NCI-H1105 treated with DMSO at 0.1 percent for 48 hours (cell line): Measurements from ENCODE around the gene HOMER1.

Experiments used
- DNase-seq: peaks from one replicate; lab custom pipeline; 2025; lab: John Stamatoyannopoulos, UW

The HOMER1 gene

DNA sequence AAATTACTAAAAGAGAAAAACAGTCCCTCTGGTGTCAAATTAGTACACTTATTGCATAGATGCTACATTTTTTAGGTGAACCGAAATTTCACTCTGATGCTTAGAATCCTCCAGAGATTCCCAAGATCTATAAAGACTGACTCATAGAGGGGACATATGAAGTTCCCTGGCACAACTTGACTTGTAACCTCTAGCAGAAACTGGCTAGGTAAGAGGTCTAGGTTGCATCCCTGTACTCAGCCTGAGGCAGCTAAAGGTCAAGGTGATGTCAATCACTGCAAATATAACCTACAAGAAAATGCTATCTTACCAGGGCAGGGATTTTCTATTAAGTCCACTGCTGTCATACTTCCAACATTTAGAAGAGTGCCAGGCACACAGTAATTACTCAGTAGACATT is 24.2 kb downstream of the HOMER1 start:
- DNase-seq, result no peak

DNA sequence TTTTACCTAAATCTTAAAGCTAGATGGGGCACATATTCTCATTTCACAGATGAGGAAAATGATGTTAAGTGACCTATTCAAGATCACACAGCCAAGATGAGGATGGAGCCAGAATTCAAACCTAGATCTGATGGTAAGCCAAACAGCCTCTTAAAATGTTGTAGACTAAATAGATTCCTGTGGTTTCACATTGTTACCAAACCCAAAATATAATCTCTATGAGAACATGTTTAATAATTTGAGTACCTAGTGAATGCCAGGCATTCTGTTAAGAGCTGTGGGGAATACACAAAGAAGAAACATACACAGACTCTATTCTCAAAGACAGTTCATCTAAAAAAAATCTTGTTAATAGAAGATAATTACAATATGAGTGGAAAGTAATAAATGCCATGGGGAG is 25.2 kb downstream of the HOMER1 start:
- DNase-seq, result no peak

- no peak for DNase-seq
Observed at GRCh38 chr5:79488058-79488457, 25.9 kb downstream of the HOMER1 start.

DNA sequence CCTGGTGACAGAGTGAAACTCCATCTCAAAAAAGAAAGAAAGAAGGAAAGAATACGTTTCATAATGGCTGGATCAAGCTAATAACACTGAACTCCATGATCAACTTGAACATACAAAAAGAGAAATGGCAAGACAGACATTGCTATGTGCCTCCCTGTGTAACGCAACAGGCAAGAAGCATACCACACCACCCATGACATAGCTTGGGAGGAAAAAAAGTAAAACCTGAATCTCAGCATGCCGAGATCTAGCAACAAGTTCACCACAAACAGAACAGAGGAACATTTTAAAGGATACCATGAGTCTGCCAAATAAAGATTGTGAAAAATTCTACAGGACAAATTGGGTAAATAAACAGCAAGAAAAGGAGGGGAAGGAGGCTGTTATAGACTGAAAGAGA is 26.7 kb downstream of the HOMER1 start:
- DNase-seq, result no peak

- no peak for DNase-seq
Observed at GRCh38 chr5:79486116-79486515, 27.8 kb downstream of the HOMER1 start.

DNA sequence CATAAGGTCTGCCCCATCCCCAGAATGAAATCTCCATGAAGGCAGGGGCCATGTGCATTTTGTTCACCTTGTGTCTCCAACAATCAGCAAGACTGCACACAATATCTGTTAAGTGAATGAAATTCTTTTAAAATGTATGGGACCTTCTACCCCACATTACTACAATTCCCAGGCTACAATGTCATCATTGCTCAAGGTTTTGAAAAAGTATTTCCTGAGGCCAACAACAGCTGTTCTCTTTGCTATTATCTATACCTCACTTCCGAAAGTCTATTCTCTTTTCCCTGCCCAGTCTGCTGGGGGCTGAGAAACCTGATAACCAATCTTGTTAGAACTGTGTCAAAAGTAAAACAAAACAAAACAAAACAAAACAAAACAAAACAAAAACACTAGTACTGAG is 29.2 kb downstream of the HOMER1 start:
- DNase-seq, result no peak

- no peak for DNase-seq
Observed at GRCh38 chr5:79481574-79481973, 32.4 kb downstream of the HOMER1 start.

DNA sequence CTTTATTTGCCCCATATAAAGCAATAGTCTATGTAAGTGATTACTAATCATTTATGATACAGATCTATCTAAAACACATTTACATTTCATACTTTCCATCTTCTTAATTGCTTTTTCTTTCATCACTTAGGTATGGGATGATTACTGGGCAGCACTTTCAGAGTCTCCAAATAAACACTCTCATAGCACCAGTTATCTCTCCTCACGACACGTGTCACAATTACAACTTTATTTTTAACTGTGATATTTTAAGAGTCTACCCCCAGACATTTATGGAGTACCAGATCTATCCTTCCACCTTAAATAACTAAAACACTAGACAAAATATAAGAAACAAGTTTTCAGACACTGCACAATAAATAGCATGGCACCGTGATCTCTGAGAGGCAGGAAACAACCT is 32.9 kb downstream of the HOMER1 start:
- DNase-seq, result no peak

DNA sequence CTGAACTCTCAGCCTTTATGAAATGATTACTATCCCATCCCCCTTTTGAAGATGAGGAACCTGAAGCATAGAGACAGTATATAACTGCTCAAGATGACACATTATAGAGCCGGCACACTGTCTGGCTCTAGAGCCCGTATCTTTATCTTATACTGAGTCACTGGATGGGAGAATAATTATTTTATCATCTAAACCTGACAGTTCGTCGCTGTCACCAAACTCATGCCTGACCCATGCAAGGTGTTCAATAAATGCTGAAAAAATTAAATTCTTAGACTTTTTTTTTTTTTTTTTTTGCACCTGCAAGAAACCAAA is 38.8 kb downstream of the HOMER1 start:
- DNase-seq, result no peak

GRCh38 chr5:79474367-79475151 is 39.4 kb downstream of the HOMER1 start:
- DNase-seq, result no peak

- no peak for DNase-seq
Observed at GRCh38 chr5:79471556-79471955, 42.4 kb downstream of the HOMER1 start.

DNA sequence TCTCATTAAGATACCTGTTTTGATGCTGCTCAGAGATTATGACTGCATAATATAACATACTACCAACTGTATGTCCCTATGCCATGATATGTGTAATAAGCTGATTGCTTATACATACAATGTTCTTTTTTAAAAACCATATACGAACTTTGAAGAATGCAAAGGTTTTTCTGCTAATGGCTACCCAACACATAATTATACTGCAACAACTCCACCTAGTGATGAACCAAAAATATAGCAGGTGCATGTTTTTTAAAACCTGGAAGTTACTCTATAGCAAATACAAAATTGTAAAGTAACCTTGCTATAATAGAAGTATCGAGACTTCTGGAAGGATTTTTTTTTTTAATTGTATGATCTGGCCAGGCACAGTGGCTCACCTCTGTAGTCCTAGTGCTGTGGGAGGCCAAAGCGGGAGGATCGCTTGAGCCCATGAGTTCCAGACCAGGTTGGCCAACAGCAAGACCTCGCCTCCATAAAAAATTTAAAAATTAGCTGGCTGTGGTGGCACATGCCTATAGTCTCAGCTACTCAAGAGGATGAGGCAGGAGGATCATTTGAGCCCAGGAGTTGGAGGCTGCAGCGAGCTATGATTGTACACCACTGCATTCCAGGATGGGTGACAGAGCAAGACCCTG is 49.1 kb downstream of the HOMER1 start:
- peak; percentile 4 for DNase-seq

DNA sequence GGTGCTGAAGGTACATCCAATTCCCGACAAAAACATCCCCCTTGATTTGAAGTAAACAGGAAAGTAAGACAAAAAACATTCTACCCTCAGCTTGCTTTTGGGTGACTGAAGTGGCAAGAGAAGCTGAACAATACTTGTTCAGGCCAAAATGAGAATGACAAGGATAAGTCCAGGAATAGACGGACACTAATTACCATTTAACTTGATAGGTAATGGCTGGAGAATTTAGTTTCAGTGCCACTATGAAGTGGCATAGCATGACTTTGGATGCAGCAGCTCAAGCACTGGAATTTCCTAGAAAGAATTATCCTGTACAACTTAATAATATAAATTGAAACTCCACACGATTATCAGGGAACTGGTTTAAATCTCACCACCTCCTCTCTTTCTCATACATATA is 49.7 kb downstream of the HOMER1 start:
- no peak for DNase-seq

DNA sequence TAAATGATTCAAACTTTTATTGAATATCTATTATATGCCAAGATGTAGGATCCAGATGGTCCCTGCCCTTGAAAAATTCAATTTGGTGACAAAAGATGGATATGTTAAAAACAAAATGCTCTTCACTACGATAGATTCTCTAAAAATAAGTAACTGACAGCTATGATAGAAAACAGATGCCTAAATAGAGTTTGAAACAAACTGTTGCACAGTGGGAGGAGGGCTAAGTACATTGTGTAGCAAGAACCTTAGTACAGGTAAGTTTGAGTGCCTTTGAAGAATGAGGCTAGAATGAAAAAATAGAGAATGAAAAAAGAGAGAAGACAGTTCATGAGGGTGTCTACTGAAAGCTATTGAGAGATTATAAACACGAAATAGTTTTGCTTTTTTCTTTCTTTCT is 54.3 kb downstream of the HOMER1 start:
- DNase-seq, result no peak

DNA sequence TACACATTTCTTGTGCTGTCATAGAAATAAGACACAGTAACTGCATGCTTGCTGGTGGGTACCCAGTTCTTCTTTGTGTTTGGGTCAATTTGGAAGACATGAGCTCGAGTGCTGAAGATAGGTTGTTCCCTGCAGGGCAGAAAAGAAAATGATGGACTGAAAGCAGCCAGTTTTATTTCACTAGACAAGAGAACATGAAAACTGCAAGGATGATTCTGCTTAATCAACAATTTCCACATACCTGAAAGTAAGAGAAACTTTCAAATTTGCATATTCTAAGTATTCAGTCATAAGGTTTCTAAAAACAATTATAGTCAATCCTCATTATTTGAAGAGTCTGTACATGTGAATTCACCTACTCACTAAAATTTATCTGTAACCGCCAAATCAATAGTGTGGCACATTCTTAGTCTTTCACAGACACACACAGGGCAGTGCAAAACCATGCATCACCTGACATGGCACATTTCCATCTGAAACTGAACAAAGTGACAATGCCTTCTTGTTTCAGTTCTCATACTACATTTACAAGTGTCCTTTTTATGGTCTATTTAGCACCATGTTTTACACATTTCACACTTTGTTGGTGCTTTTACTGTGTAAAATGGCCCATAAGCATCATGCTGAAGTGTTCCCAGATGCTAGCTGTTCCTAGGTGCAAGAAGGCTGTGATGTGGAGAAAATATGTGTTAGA is 56.9 kb downstream of the HOMER1 start:
- no peak for DNase-seq

DNA sequence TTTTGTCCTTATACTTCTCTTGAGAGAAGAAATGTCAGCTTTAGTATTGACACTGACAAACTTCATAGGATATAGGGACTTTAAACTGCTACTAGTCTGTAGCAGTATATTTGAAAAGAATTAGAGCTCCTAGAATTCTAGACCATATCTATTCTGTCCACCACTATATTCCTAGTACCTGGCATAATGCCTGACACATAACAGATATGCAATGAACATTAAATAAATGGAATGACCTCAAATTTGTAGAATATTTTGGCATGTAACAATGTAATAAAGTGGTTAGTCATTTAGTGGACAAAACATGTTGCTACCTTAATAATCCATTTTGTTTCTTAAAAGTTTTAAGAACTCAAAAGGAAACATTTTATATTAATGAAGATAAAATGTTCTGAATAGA is 57.5 kb downstream of the HOMER1 start:
- no peak for DNase-seq

DNA sequence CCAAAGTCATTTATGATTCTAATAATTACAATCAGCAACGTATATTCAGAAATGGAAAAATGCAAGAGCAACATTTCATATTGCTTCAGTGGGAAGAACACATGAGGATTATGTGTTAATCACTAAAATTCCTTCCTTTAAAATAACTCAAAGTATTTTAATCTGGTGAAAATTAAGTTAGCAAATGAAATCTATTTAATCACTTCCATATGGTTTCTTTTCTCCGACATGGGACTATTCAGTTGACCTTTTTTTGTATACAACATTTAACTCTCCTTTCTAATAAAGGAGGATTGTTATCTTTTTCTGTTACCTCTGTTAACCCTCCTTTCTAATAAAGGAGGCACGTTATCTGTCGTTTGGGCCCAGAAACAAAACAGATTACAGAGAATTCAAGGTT is 59.9 kb downstream of the HOMER1 start:
- no peak for DNase-seq

DNA sequence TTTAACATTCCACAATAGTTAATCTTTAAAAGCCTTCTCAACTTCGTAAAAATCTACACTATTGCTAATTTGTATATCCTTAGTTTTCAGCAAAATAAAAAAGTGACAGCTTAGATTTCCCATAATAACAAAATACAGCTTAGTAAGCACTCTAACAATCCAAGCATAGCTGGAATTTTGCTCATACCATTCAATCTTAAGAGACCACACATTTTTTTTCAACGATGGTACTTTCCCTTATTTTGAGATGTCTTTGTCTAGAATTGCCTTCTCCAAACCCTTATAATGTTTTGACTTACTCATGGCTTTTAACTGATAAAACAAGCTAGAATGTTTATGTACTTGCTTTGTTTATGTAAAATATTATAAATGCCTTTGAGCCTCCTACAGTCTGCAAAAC is 65.6 kb downstream of the HOMER1 start:
- no peak for DNase-seq

- no peak for DNase-seq
Observed at GRCh38 chr5:79436821-79437220, 77.1 kb downstream of the HOMER1 start.

DNA sequence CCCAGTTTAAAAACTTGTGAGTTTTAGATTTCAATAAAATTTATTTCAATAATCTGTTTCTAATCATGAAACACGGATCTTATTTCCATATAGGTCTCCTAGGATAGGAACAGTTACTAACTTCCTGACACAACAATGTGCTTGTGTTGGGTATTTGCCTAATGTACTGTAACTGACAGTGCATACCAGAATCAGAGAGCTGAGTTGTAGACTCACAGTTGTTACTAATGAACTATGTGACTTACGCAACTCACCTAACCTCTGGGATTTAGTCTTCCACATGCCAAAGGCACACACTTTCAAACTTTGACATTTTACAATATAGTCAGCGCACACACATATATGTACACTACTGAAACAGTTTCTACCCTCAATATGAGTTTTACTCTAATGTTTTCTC is 77.7 kb downstream of the HOMER1 start:
- DNase-seq, result no peak

GRCh38 chr5:79430196-79430595 is 83.7 kb downstream of the HOMER1 start:
- DNase-seq, result no peak

- no peak for DNase-seq
Observed at GRCh38 chr5:79423296-79423695, 90.6 kb downstream of the HOMER1 start.

DNA sequence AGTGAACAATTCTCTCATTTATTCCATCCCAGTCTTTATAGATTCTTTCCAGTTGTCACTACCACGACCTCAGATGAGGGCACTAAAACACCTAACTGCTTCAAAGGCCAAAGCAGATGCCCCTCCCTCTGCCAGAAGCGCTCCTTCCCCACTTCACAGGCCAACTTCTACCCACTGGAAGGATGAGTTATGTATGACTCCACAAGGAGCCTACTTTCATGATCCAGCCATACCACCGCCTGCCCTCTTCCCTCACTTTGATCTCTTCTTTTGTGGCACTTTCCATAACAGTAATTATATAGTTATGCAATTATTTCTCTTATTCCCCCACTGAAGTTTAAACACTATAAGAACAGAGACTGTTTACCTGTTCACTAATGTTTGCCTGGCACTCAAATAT is 93.7 kb downstream of the HOMER1 start:
- DNase-seq, result no peak

DNA sequence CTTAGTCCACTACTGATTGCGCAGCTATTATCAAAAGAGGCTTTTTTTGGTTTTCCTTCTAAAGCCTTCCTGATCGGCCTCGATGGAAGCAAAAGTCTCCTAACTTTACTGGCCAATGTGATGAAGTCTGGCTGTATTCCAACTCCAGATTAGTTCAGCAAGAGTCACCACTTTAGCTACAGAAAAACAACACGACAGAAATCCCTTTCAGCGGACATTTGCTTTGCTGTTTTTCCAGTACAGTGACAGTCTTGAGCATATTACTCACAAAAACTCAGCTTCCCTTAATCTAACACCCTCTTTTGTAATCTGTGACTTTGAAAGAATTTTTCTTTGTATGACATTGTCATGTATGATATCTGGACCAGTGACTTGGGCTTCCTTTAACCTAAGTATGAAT is 95.7 kb downstream of the HOMER1 start:
- no peak for DNase-seq
